ENCODE results near the gene RNF138. TPM values are rescaled to one million over a fixed set of nuclear protein-coding genes. Genes with fewer than 3 reads are reported as not detected.

Gene RNF138
- total RNA-seq, 1 experiment from 2014 or later = 73.5 TPM

DNA sequence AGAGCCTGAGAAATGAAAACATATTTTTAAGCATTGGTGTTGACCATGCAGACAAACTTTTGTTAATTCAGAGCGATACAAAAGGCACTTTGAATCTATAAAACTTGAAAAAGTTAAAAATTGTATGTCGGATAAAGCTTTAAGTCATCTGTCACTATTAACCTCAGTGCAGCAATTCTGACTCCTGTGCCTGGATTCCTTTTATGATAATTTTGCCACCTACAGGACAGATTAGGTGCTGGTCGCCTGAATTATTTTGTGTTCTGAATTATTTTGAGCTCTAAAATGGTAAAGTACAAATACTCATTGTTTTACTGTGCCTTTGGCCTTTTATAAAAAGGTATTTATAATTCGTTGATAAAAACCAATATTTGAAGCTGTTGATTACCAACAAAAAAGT lies 19.4 kb upstream of the RNF138 start:
- WGBS (ENCODE audit: extremely low coverage, insufficient read length, low lambda C conversion rate) = no CpG with 5 or more reads among the region's 4 CpGs
- no peaks in the 10 kb centered on the region for H3K27me3 Mint-ChIP-seq (ENCODE audit: low read depth)

More for the DNA sequence above, 19.4 kb upstream of the RNF138 start:
- Histone ChIP-seq H3K4me1 (ENCODE audit: insufficient read depth, low read length) (no peaks in the 10 kb centered on the region), H4K91ac (ENCODE audit: insufficient read length, low read depth, low read length) (no peak overlapping the region), H4K20me1 (ENCODE audit: control insufficient read depth, insufficient read depth, insufficient read length) (no peaks in the 10 kb centered on the region), H3K56ac (ENCODE audit: insufficient read length, low read depth, low read length) (no peak overlapping the region), H3T11ph (ENCODE audit: low read length) (no peak overlapping the region), H3K79me1 (ENCODE audit: insufficient read depth, low read depth, low read length, poor library complexity, severe bottlenecking) (no peaks in the 10 kb centered on the region), H3K18ac (ENCODE audit: insufficient read length, low read depth, low read length) (no peak overlapping the region), H3K4ac (ENCODE audit: low read depth, low read length) (no peak overlapping the region), H3K27ac (ENCODE audit: insufficient read length, low read depth, low read length) (no peak overlapping the region), H4K8ac (replicated peaks; ENCODE audit: insufficient read length, low read depth, low read length) (no peak overlapping the region), H2BK5ac (ENCODE audit: insufficient read length, low read length) (no peak overlapping the region), H2BK15ac (ENCODE audit: low read depth, low read length) (no peak overlapping the region), H2BK20ac (ENCODE audit: low read depth, low read length, poor library complexity, severe bottlenecking) (no peak overlapping the region), H3K9me3 (ENCODE audit: control insufficient read depth, low read depth, low read length) (no peaks in the 10 kb centered on the region), H3K4me2 (ENCODE audit: insufficient read depth, insufficient read length, low read length) (no peak overlapping the region), H3K9ac (ENCODE audit: extremely low read depth, insufficient read length, low read length) (no peak overlapping the region), H2BK120ac (ENCODE audit: low read depth, low read length, poor library complexity, severe bottlenecking) (no peak overlapping the region), H4K5ac (ENCODE audit: insufficient read length, low read depth, low read length) (no peak overlapping the region), H3K23me2 (ENCODE audit: insufficient read length, low read depth, low read length, poor library complexity, severe bottlenecking) (no peaks in the 10 kb centered on the region), H2AFZ (ENCODE audit: low read length) (no peak overlapping the region), H3K27me3 (ENCODE audit: insufficient read depth, low read length) (no peaks in the 10 kb centered on the region), H3K23ac (ENCODE audit: insufficient read length, low read depth, low read length) (no peak overlapping the region), H2AK5ac (ENCODE audit: insufficient read length, low read length) (no peak overlapping the region), H3K14ac (ENCODE audit: insufficient read depth, low read length) (no peak overlapping the region), H3K79me2 (ENCODE audit: insufficient read depth, low read length) (no peaks in the 10 kb centered on the region), H2BK12ac (ENCODE audit: insufficient read length, low read depth, low read length) (no peak overlapping the region)
- TF ChIP-seq CTCF (conservative IDR thresholded peaks at IDR 0.05) = peak; percentile 44; the same call in 2 of the 3 replicates
- DNase-seq = no peak
- Mint-ChIP-seq H3K4me3 (no peak overlapping the region), H3K36me3 (ENCODE audit: insufficient read depth in 1 of 3, low read depth in 3 of 3) (peaks cover 0 to 3% (median 0%) of the 10 kb centered on the region in 3 experiments; a peak in 2 of 7 replicates), H3K4me1 (no peaks in the 10 kb centered on the region), H3K9me3 (no peaks in the 10 kb centered on the region), H3K27ac (no peak overlapping the region)
